Subcutaneous abdominal adipose tissue (tissue), 5 donors: Measurements from ENCODE around the gene ARPC2.

ENCODE experiments used
- H3K27ac ChIP-seq: one replicate; pipeline ENCODE4 v1.7.0; 2013; ENCODE audit warnings: low read depth, mild to moderate bottlenecking, inconsistent platforms, low read length, moderate library complexity
- H3K27me3 ChIP-seq, 5 donors: one replicate each; pipeline ENCODE4 v1.7.0; 2013; ENCODE audit warnings: low read length in 5 of 5, inconsistent platforms in 1 of 5; ENCODE audit not compliant: control insufficient read depth in 5 of 5, insufficient read depth in 4 of 5
- H3K36me3 ChIP-seq, 5 donors: one replicate each; pipeline ENCODE4 v1.7.0; 2013; ENCODE audit warnings: low read length in 5 of 5; ENCODE audit not compliant: control insufficient read depth in 5 of 5, insufficient read depth in 5 of 5
- H3K4me1 ChIP-seq, 5 donors: one replicate each; pipeline ENCODE4 v1.7.0; 2013; ENCODE audit warnings: low read length in 5 of 5, mild to moderate bottlenecking in 3 of 5, moderate library complexity in 1 of 5; ENCODE audit not compliant: control insufficient read depth in 5 of 5, insufficient read depth in 5 of 5
- H3K4me3 ChIP-seq, 5 donors: one replicate each; pipeline ENCODE4 v1.7.0; 2013; ENCODE audit warnings: low read length in 5 of 5, low read depth in 1 of 5
- H3K9ac ChIP-seq, 5 donors: one replicate each; pipeline ENCODE4 v1.7.0; 2013; ENCODE audit warnings: low read length in 5 of 5, mild to moderate bottlenecking in 4 of 5, moderate library complexity in 3 of 5
- H3K9me3 ChIP-seq, 5 donors: one replicate each; pipeline ENCODE4 v1.7.0; 2013; ENCODE audit warnings: low read length in 5 of 5; ENCODE audit not compliant: control insufficient read depth in 5 of 5
- donor health status: healthy.
- donor health status: healthy.
- donor health status: healthy.
- donor health status: healthy.
- donor health status: healthy.

The ARPC2 gene

GRCh38 chr2:218228366-218229090, 11.5 kb downstream of the ARPC2 start:
- Histone ChIP-seq H3K4me1 (peaks cover 0 to 34% (median 24%) of the 10 kb centered on the region in 5 donors), H3K27me3 (no peaks in the 10 kb centered on the region), H3K4me3 (no peak overlapping the region), H3K27ac (peak overlapping the region; percentile 32), H3K36me3 (peaks cover 39 to 87% (median 61%) of the 10 kb centered on the region in 5 donors), H3K9ac (no peak overlapping the region), H3K9me3 (no peaks in the 10 kb centered on the region)

GRCh38 chr2:218229239-218229638, 12.2 kb downstream of the ARPC2 start:
- Histone ChIP-seq H3K4me3 (no peak overlapping the region), H3K9ac (no peak overlapping the region), H3K36me3 (peaks cover 40 to 92% (median 65%) of the 10 kb centered on the region in 5 donors), H3K9me3 (no peaks in the 10 kb centered on the region), H3K27ac (peak overlapping the region; percentile 37), H3K4me1 (peaks cover 0 to 27% (median 21%) of the 10 kb centered on the region in 5 donors), H3K27me3 (no peaks in the 10 kb centered on the region)

GRCh38 chr2:218229851-218230250, 12.9 kb downstream of the ARPC2 start:
- Histone ChIP-seq H3K4me3 (no peak overlapping the region), H3K9ac (no peak overlapping the region), H3K9me3 (no peaks in the 10 kb centered on the region), H3K36me3 (peaks cover 40 to 90% (median 68%) of the 10 kb centered on the region in 5 donors), H3K27me3 (no peaks in the 10 kb centered on the region), H3K27ac (peak overlapping the region; percentile 37), H3K4me1 (peaks cover 0 to 26% (median 20%) of the 10 kb centered on the region in 5 donors)

- H3K9me3 ChIP-seq, result no peaks in the 10 kb centered on the region
- no peak overlapping the region for H3K4me3 ChIP-seq
- no peak overlapping the region for H3K9ac ChIP-seq
- H3K27me3 ChIP-seq, result no peaks in the 10 kb centered on the region
- H3K36me3 ChIP-seq, result peaks cover 33 to 90% (median 70%) of the 10 kb centered on the region in 5 donors
- H3K4me1 ChIP-seq, result peaks cover 0 to 26% (median 20%) of the 10 kb centered on the region in 5 donors
- H3K27ac ChIP-seq, result no peak overlapping the region
Observed at GRCh38 chr2:218230882-218231281, 13.9 kb downstream of the ARPC2 start.

GRCh38 chr2:218233543-218233942, 16.6 kb downstream of the ARPC2 start:
- Histone ChIP-seq H3K4me3 (no peak overlapping the region), H3K9me3 (no peaks in the 10 kb centered on the region), H3K27ac (no peak overlapping the region), H3K36me3 (peaks cover 35 to 89% (median 70%) of the 10 kb centered on the region in 5 donors), H3K27me3 (no peaks in the 10 kb centered on the region), H3K9ac (no peak overlapping the region), H3K4me1 (peaks cover 0 to 22% (median 17%) of the 10 kb centered on the region in 5 donors)

- H3K36me3 ChIP-seq, result peaks cover 40 to 90% (median 74%) of the 10 kb centered on the region in 5 donors
- peaks cover 0 to 15% (median 11%) of the 10 kb centered on the region in 5 donors for H3K4me1 ChIP-seq
- H3K27me3 ChIP-seq, result no peaks in the 10 kb centered on the region
- no peak overlapping the region for H3K27ac ChIP-seq
- no peak overlapping the region for H3K4me3 ChIP-seq
- no peak overlapping the region for H3K9ac ChIP-seq
- no peaks in the 10 kb centered on the region for H3K9me3 ChIP-seq
Observed at GRCh38 chr2:218234521-218234920, 17.5 kb downstream of the ARPC2 start.

GRCh38 chr2:218235017-218235416, 18.0 kb downstream of the ARPC2 start:
- H3K4me1 ChIP-seq, result peaks cover 0 to 10% (median 6%) of the 10 kb centered on the region in 5 donors
- no peaks in the 10 kb centered on the region for H3K9me3 ChIP-seq
- no peak overlapping the region for H3K27ac ChIP-seq
- H3K27me3 ChIP-seq, result no peaks in the 10 kb centered on the region
- peaks cover 40 to 90% (median 76%) of the 10 kb centered on the region in 5 donors for H3K36me3 ChIP-seq
- no peak overlapping the region for H3K9ac ChIP-seq
- H3K4me3 ChIP-seq, result no peak overlapping the region

- no peak overlapping the region for H3K9ac ChIP-seq
- H3K4me3 ChIP-seq, result no peak overlapping the region
- H3K27me3 ChIP-seq, result no peaks in the 10 kb centered on the region
- H3K4me1 ChIP-seq, result peaks cover 0 to 10% (median 0%) of the 10 kb centered on the region in 5 donors
- no peaks in the 10 kb centered on the region for H3K9me3 ChIP-seq
- no peak overlapping the region for H3K27ac ChIP-seq
- H3K36me3 ChIP-seq, result peaks cover 42 to 84% (median 71%) of the 10 kb centered on the region in 5 donors
Observed at GRCh38 chr2:218236829-218237228, 19.8 kb downstream of the ARPC2 start.

GRCh38 chr2:218238887-218239286, 21.9 kb downstream of the ARPC2 start:
- H3K36me3 ChIP-seq, result peaks cover 47 to 85% (median 73%) of the 10 kb centered on the region in 5 donors
- no peak overlapping the region for H3K27ac ChIP-seq

GRCh38 chr2:218244204-218244603, 27.2 kb downstream of the ARPC2 start:
- no peak overlapping the region for H3K9ac ChIP-seq
- no peak overlapping the region for H3K4me3 ChIP-seq
- H3K9me3 ChIP-seq, result no peaks in the 10 kb centered on the region
- H3K36me3 ChIP-seq, result peaks cover 37 to 90% (median 81%) of the 10 kb centered on the region in 5 donors
- H3K4me1 ChIP-seq, result peaks cover 0 to 9% (median 3%) of the 10 kb centered on the region in 5 donors
- H3K27me3 ChIP-seq, result no peaks in the 10 kb centered on the region
- H3K27ac ChIP-seq, result no peak overlapping the region

More at GRCh38 chr2:218238887-218239286, 21.9 kb downstream of the ARPC2 start:
- no peak overlapping the region for H3K9ac ChIP-seq
- peaks cover 0 to 12% (median 0%) of the 10 kb centered on the region in 5 donors for H3K4me1 ChIP-seq
- H3K4me3 ChIP-seq, result no peak overlapping the region
- no peaks in the 10 kb centered on the region for H3K9me3 ChIP-seq
- H3K27me3 ChIP-seq, result no peaks in the 10 kb centered on the region
